HAP-1 (cell line): ENCODE results near the gene AXIN2.
A peak's percentile ranks its signal among the peaks of the same experiment; 100 is the strongest.

Experiments
- DNase-seq, 2 experiments: peaks; one replicate each; pipeline ENCODE4 v3.0.0-alpha.2; 2016 to 2020; ENCODE audit warnings: low spot score in 2 of 2
- H3K27me3 ChIP-seq: fragments of 250-450 bp; sonication (Bioruptor Pico); 2 replicates; pipeline ENCODE4 v1.5.1; 2020; ENCODE audit warnings: low read depth, mild to moderate bottlenecking, moderate library complexity
- H3K36me3 ChIP-seq: fragments of 250-450 bp; sonication (Bioruptor Pico); replicated peaks from 2 replicates; pipeline ENCODE4 v1.5.1; 2020; ENCODE audit warnings: mild to moderate bottlenecking
- H3K4me1 ChIP-seq: fragments of 250-450 bp; sonication (Bioruptor Pico); 2 replicates; pipeline ENCODE4 v1.5.1; 2020; ENCODE audit warnings: mild to moderate bottlenecking
- H3K4me3 ChIP-seq: fragments of 250-450 bp; sonication (Bioruptor Pico); 2 replicates; pipeline ENCODE4 v1.5.1; 2020; ENCODE audit warnings: mild to moderate bottlenecking, moderate library complexity
- H3K9me3 ChIP-seq: fragments of 250-450 bp; sonication (Bioruptor Pico); 2 replicates; pipeline ENCODE4 v1.5.1; 2020; ENCODE audit warnings: mild to moderate bottlenecking, moderate library complexity
- in situ Hi-C: fragments of 300-500 bp; cut with MboI; formaldehyde crosslinking; loops from 3 replicates; pipeline ENCODE4 v1.14.3; 2020; ENCODE audit warnings: low sequenced_read_pairs, inconsistent platforms, mixed read lengths

Gene AXIN2

GRCh38 chr17:65545705-65546523, 15.5 kb downstream of the AXIN2 start:
- in situ Hi-C loops, result no loop called here
- DNase-seq, result peak in 1 of 2 experiments; percentile 40
- Histone ChIP-seq H3K9me3 (no peaks in the 10 kb centered on the region), H3K4me1 (peaks cover 2% of the 10 kb centered on the region; the same call in 1 of the 2 replicates), H3K27me3 (no peaks in the 10 kb centered on the region), H3K36me3 (peaks cover 4% of the 10 kb centered on the region; the same call in 1 of the 2 replicates), H3K4me3 (no peak overlapping the region)

GRCh38 chr17:65544672-65545071, 16.8 kb downstream of the AXIN2 start:
- DNase-seq, result no peak
- Histone ChIP-seq H3K36me3 (peaks cover 4% of the 10 kb centered on the region), H3K4me1 (peaks cover 2% of the 10 kb centered on the region; the same call in 1 of the 2 replicates), H3K27me3 (no peaks in the 10 kb centered on the region), H3K9me3 (no peaks in the 10 kb centered on the region), H3K4me3 (no peak overlapping the region)
- in situ Hi-C loops, result no loop called here

DNA sequence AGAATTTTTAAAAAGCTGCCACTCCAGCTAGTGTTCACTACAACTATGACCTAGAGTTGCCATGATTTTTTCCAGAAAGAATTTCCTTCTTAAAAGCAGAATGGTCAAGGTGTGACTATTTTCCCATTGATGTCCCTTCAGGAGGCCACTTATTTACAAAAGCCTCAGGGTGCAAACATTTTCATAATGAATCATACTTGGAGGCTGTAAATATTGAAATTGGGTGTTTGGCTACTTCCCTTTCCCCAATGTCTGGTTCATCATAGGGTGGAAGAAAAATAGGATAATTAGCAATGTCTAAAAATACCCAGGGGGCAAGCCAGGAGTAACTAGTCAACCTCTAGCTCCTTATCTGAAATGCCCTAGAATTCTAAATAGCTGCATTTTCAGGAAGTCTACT, 18.8 kb downstream of the AXIN2 start:
- Histone ChIP-seq H3K9me3 (no peaks in the 10 kb centered on the region), H3K4me3 (no peak overlapping the region), H3K36me3 (no peaks in the 10 kb centered on the region; the same call in none of the 2 replicates), H3K27me3 (no peaks in the 10 kb centered on the region), H3K4me1 (peaks cover 2% of the 10 kb centered on the region; the same call in 1 of the 2 replicates)
- in situ Hi-C loops, result no loop called here
- DNase-seq, result no peak

GRCh38 chr17:65542067-65542466, 19.4 kb downstream of the AXIN2 start:
- Histone ChIP-seq H3K27me3 (no peaks in the 10 kb centered on the region), H3K36me3 (no peaks in the 10 kb centered on the region; the same call in none of the 2 replicates), H3K4me3 (no peak overlapping the region), H3K9me3 (no peaks in the 10 kb centered on the region), H3K4me1 (peaks cover 2% of the 10 kb centered on the region; the same call in 1 of the 2 replicates)
- DNase-seq, result no peak
- in situ Hi-C loops, result no loop called here

DNA sequence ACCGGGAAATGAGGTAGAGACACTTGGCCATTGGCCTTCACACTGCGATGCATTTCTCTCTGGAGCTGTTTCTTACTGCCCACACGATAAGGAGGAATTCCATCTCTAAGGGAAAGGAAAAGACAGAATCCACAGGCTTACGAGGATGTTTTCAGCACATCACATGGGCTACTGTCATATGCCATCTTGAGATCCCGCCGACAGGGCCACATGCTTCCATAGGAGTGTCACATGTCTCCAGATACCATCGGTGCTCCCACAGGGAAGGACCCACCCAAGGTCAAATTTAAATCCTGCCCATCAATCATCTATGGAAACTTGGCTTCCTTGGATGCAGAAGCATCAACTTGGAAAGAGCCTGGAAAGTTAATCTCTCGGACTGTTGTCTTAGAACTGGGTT, 20.0 kb downstream of the AXIN2 start:
- H3K36me3 ChIP-seq, result no peaks in the 10 kb centered on the region; the same call in none of the 2 replicates
- no peaks in the 10 kb centered on the region for H3K9me3 ChIP-seq
- no peak overlapping the region for H3K4me3 ChIP-seq
- in situ Hi-C loops, result no loop called here
- no peak for DNase-seq
- H3K4me1 ChIP-seq, result peaks cover 2% of the 10 kb centered on the region; the same call in 1 of the 2 replicates
- no peaks in the 10 kb centered on the region for H3K27me3 ChIP-seq

DNA sequence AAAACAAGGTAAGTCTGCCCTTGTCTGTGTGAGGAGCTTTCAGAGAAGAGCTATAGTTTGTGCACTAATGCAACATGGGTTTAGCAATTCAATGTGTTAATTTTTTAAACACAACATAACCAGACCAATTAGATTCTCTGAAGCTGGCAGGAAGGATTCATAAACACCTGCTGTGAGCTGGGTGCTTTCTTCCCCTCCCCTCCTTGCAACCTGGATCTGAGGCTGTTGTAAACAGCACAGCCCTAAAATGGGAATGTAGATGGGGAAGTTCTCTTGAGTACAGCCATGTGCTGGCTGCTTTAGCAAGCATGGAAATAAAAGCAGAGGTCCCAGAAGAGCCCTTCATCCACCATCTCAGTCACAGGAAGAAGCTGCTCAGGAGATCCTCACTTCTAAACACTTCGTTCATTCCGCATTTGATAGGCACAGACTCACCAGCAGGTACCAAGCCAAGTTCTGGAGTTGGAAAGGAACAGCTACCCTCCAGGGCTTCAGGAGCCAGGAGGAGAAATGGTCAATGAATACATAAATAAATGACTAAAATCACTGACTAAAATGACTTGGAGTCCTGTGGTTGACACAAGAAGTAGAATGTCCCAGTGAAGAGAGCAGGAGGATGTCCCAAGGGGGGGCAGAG, 21.7 kb downstream of the AXIN2 start:
- Histone ChIP-seq H3K9me3 (no peaks in the 10 kb centered on the region), H3K4me1 (no peaks in the 10 kb centered on the region), H3K27me3 (no peaks in the 10 kb centered on the region), H3K36me3 (peaks cover 9% of the 10 kb centered on the region), H3K4me3 (no peak overlapping the region)
- in situ Hi-C loops, result no loop called here
- DNase-seq, result no peak

- in situ Hi-C loops, result no loop called here
Measured at GRCh38 chr17:65538675-65539529, 22.5 kb downstream of the AXIN2 start.

DNA sequence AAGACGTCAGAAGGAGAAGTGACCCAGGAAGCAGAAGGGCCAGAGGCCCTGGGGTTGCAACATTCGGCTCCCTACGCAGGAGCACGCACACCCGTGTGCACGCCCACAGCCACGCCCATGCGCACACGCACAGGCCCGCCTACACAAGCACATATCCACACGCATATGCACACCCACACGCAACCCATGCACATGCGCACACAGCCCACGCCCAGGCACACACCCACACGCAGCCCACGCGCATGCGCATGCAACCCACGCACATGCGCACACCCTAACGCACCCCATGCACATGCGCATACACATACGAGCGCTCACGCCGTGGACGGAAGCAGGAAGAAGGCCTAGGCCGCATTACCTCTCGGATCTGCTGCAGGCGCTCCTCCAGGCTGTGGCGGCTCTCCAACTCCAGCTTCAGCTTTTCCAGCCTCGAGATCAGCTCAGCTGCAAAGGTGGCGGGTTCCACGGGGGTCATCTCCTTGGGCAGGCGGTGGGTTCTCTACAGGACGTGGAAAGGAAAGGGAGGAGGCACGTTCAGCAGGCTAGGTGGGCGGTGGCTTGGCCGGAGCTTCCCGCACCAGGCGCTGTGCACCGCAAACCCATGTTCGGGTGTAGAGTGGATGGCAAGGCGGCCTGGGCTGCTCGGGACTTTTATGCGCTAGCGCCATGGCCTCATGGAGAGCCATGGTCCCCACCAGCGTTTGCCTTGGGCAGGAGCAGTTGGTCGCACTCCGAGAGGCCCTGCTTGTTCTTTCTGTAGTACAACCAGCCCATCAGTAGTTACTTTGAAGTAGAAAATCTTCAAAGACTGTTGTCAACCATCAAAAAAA, 23.4 kb downstream of the AXIN2 start:
- Histone ChIP-seq H3K27me3 (no peaks in the 10 kb centered on the region), H3K9me3 (no peaks in the 10 kb centered on the region), H3K4me3 (no peak overlapping the region), H3K36me3 (peaks cover 10% of the 10 kb centered on the region), H3K4me1 (no peaks in the 10 kb centered on the region)
- DNase-seq, result no peak
- in situ Hi-C loops, result no loop called here

More at GRCh38 chr17:65538675-65539529, 22.5 kb downstream of the AXIN2 start:
- no peaks in the 10 kb centered on the region for H3K9me3 ChIP-seq
- DNase-seq, result no peak
- no peaks in the 10 kb centered on the region for H3K27me3 ChIP-seq
- no peaks in the 10 kb centered on the region for H3K4me1 ChIP-seq
- no peak overlapping the region for H3K4me3 ChIP-seq
- H3K36me3 ChIP-seq, result peaks cover 9% of the 10 kb centered on the region

DNA sequence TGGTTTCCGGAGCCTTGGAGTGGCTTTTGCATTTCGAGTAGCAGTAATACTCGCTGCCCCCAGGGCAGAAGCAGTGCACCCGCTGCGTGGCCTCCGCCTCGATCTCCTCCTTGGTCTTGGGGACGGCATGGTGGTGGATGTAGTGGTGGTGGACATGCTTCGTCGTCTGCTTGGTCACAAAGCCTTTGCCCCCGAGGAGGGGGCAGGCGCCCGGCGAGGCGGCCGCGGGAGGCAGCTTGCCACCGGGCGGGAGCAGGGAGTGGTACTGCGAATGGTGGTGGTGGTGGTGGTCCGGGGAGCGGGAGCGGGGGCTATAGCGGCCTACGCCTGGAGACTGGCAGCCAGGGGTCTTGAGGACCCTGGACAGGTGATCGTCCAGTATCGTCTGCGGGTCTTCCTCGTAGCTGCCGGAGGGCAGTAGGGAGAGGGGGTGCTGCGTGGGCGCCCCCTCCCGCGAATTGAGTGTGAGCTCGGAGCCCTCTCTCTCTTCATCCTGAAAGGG, 24.1 kb downstream of the AXIN2 start:
- in situ Hi-C loops, result no loop called here
- DNase-seq, result no peak
- peaks cover 14% of the 10 kb centered on the region for H3K36me3 ChIP-seq

GRCh38 chr17:65536573-65537342, 24.7 kb downstream of the AXIN2 start:
- Histone ChIP-seq H3K4me1 (peaks cover 5% of the 10 kb centered on the region), H3K9me3 (no peaks in the 10 kb centered on the region), H3K4me3 (no peak overlapping the region), H3K36me3 (peaks cover 15% of the 10 kb centered on the region), H3K27me3 (no peaks in the 10 kb centered on the region)
- in situ Hi-C loops, result no loop called here
- DNase-seq, result no peak

More for the DNA sequence above, 24.1 kb downstream of the AXIN2 start:
- Histone ChIP-seq H3K27me3 (no peaks in the 10 kb centered on the region), H3K4me1 (no peaks in the 10 kb centered on the region), H3K4me3 (no peak overlapping the region), H3K9me3 (no peaks in the 10 kb centered on the region)

- Histone ChIP-seq H3K27me3 (no peaks in the 10 kb centered on the region), H3K36me3 (peaks cover 15% of the 10 kb centered on the region), H3K4me3 (no peak overlapping the region), H3K9me3 (no peaks in the 10 kb centered on the region), H3K4me1 (peaks cover 13% of the 10 kb centered on the region)
- in situ Hi-C loops, result no loop called here
- no peak for DNase-seq
Measured at GRCh38 chr17:65535777-65536572, 25.5 kb downstream of the AXIN2 start.
